Fibroblast of skin of right quadriceps (primary cell): ENCODE data around the gene KCNQ2.

Source experiments
- DNase-seq: peaks from one replicate; pipeline ENCODE4 v3.0.0-alpha.2; 2013

Gene KCNQ2

GRCh38 chr20:63413323-63413722, 59.1 kb downstream of the KCNQ2 start:
- no peak for DNase-seq

GRCh38 chr20:63412889-63413288, 59.6 kb downstream of the KCNQ2 start:
- DNase-seq, result no peak

- no peak for DNase-seq
Measured at GRCh38 chr20:63411898-63412631, 60.4 kb downstream of the KCNQ2 start.

GRCh38 chr20:63411151-63411897, 61.1 kb downstream of the KCNQ2 start:
- no peak for DNase-seq

GRCh38 chr20:63409834-63410435, 62.5 kb downstream of the KCNQ2 start:
- no peak for DNase-seq

GRCh38 chr20:63409066-63409833, 63.2 kb downstream of the KCNQ2 start:
- DNase-seq, result no peak

GRCh38 chr20:63408684-63409046, 63.8 kb downstream of the KCNQ2 start:
- DNase-seq, result no peak

- no peak for DNase-seq
Measured at GRCh38 chr20:63407928-63408683, 64.3 kb downstream of the KCNQ2 start.

- DNase-seq, result no peak
Measured at GRCh38 chr20:63406617-63407245, 65.7 kb downstream of the KCNQ2 start.

- no peak for DNase-seq
Measured at GRCh38 chr20:63406011-63406410, 66.4 kb downstream of the KCNQ2 start.

GRCh38 chr20:63405102-63405730, 67.2 kb downstream of the KCNQ2 start:
- no peak for DNase-seq

GRCh38 chr20:63404129-63405085, 68.0 kb downstream of the KCNQ2 start:
- DNase-seq, result no peak

GRCh38 chr20:63403403-63404105, 68.9 kb downstream of the KCNQ2 start:
- DNase-seq, result no peak

GRCh38 chr20:63402860-63403220, 69.6 kb downstream of the KCNQ2 start:
- no peak for DNase-seq

GRCh38 chr20:63402181-63402859, 70.1 kb downstream of the KCNQ2 start:
- DNase-seq, result no peak

GRCh38 chr20:63401384-63402110, 70.9 kb downstream of the KCNQ2 start:
- DNase-seq, result no peak

- no peak for DNase-seq
Measured at GRCh38 chr20:63400486-63401210, 71.8 kb downstream of the KCNQ2 start.
